ENCODE measurements around the gene STK36. TPM values are rescaled to one million over a fixed set of nuclear protein-coding genes. Genes with fewer than 3 reads are reported as not detected.

The STK36 gene
- total RNA-seq = 15.4 and 27.6 TPM in 2 replicates

GRCh38 chr2:218671654-218672566 lies at the start of gene STK36, which contains the start of gene RNF25:
Gene STK36 (plus strand): TSS chr2:218672086. CDS start chr2:218672830, 744 bp downstream.
Gene RNF25 (minus strand): TSS chr2:218672002. CDS start chr2:218671970, 32 bp downstream.

GRCh38 chr2:218659258-218659987 lies 12.5 kb upstream of the STK36 start, which contains the start of the genes BCS1L and ZNF142:
Gene BCS1L (plus strand): TSS chr2:218659683. CDS start chr2:218660988, 1,305 bp downstream.
Gene ZNF142 (minus strand): TSS chr2:218659623. CDS start chr2:218656429, 3,194 bp downstream.

GRCh38 chr2:218710687-218711549 lies 39.0 kb downstream of the STK36 start, which contains the start of gene TTLL4:
Gene TTLL4 (plus strand): TSS chr2:218710835. CDS start chr2:218737677, 26,842 bp downstream.

Other genes with a start within 250 kb of the STK36 start
- gene USP37, start 103.7 kb upstream of the STK36 start, total RNA-seq = 6.5 and 10.7 TPM in 2 replicates
- gene CNOT9, start 103.2 kb upstream of the STK36 start, total RNA-seq = 29.2 and 32.7 TPM in 2 replicates
- 1.8 TPM in 2 replicates for gene PLCD4, start 64.2 kb upstream of the STK36 start, total RNA-seq
- 4.3 and 7.7 TPM in 2 replicates for gene ZNF142, start 12.5 kb upstream of the STK36 start, total RNA-seq
- 28.2 and 30.6 TPM in 2 replicates for gene BCS1L, start 12.4 kb upstream of the STK36 start, total RNA-seq
- gene RNF25, start 84 bp upstream of the STK36 start, total RNA-seq = 32.0 and 33.8 TPM in 2 replicates
- 3.4 and 3.8 TPM in 2 replicates for gene TTLL4, start 38.7 kb downstream of the STK36 start, total RNA-seq
- gene CYP27A1, start 110.1 kb downstream of the STK36 start, total RNA-seq = 17.1 and 19.9 TPM in 2 replicates
- gene PRKAG3, start 159.7 kb downstream of the STK36 start, total RNA-seq = not detected in 2 replicates
- not detected in 2 replicates for gene WNT6, start 187.7 kb downstream of the STK36 start, total RNA-seq
- not detected in 2 replicates for gene WNT10A, start 208.8 kb downstream of the STK36 start, total RNA-seq

Data from smooth muscle cell of bladder (primary cell).